ENCODE data around the gene PCK2. TPM values are rescaled to one million over a fixed set of nuclear protein-coding genes. Genes with fewer than 3 reads are reported as not detected.

PCK2 gene
- total and polyA plus RNA-seq, 2 of the 8 experiments (the other 6 are each of a cell fraction or from before 2014, with no cell fraction given), result 81.9 to 115 TPM

DNA sequence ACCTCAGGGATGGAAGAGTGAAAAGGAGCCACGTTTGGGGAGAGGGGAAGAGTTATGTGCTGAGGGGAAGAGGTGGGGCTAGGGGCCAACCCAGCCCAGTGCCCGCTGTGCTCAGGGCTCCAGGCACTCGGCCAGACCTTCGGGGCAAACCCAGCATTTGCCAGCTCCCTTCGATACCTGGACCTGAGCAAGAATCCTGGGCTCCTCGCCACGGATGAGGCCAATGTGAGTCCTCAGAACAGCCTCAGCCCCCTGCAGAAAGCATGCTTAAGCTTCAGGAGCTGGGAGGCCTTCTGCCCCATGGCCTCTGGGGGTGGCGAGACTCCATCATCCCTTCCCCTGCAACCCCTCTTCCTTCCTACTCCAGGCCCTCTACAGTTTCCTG is 37.3 kb upstream of the PCK2 start (continued):
- TF ChIP-seq SIN3A (conservative IDR thresholded peaks at IDR 0.05 in 1 of 2, IDR thresholded peaks at IDR 0.05 in 1 of 2; ENCODE audit: low read depth in 1 of 2, low read length in 2 of 2) (no peak), TEAD4 (IDR thresholded peaks at IDR 0.05; ENCODE audit: low read depth, low read length) (no peak), NANOG (IDR thresholded peaks at IDR 0.05; ENCODE audit: insufficient read depth, low read depth, low read length, poor library complexity, severe bottlenecking) (no peak), SAP30 (IDR thresholded peaks at IDR 0.05; ENCODE audit: insufficient read depth, insufficient replicate concordance, low read length) (no peak), SIRT6 (IDR thresholded peaks at IDR 0.05; ENCODE audit: low read length) (no peak)

Data from H1 (cell line).